Measurements from ENCODE around the gene ATP8A2.

DNA sequence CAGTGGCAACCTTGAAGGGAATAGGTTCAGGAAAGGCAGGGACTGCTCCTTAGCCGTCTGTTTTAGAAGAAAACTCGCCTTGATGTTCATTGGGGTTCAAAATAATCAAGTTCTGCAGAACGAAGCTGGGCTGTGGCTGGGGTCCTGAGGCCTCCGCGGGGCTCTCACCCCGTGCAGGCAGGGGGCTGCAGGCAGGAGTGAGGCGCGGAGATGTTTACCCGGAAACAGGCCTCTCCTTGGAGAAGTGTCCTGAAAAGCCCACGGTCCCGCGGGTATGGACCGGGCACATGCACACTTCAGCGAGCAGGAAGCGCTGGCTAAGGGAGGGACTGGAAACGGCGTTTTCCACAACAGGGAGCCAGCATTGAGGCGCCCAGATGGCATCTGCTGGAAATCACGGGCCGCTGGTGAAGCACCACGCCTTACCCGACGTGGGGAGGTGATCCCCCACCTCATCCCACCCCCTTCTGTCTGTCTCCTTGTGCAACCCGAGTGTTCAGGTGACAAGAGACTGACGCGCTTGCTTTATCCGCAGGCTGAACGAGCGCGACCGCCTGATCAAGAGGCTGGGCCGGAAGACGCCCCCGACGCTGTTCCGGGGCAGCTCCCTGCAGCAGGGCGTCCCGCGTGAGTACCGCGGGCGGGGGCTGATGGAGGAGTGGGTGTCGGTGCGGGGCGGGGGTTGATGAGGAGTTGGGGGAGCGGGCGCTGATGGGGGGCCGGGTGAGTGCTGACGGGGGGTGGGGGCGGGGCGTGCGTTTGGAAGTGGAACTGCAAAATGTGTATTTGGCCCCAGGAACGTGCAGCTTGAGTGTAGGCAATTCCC lies 640.4 kb downstream of the ATP8A2 start:
- TF ChIP-seq CTCF (IDR thresholded peaks at IDR 0.05) (no peak), POLR2A (IDR thresholded peaks at IDR 0.05) (no peak)

All from right lobe of liver (tissue), 4 donors.